CD4-positive, alpha-beta T cell treated with Interferon gamma for 1 hour (primary cell): ENCODE measurements around the gene SLC37A1.

Experiments used
- DNase-seq: peaks from one replicate; pipeline ENCODE4 v3.0.0-alpha.2; 2020

The SLC37A1 gene

DNA sequence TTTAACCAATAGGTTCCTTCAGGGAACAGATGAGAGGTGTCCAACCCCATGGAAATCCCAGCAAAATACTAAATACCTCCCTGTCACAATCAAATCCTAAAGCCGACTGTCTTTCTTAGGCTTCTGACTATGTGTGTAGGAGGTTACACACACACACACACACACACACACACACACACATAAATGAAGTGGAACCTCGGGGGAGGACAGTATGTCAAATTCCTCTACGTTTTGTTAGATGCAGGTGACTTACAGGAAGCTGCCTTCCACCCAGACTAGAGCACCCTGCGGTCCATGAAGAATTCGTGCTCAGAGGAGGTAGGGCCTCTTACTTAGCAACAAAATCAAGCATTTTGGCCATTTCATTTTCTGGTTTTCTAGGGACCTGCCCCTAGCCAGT, 34.1 kb upstream of the SLC37A1 start:
- DNase-seq, result no peak

DNA sequence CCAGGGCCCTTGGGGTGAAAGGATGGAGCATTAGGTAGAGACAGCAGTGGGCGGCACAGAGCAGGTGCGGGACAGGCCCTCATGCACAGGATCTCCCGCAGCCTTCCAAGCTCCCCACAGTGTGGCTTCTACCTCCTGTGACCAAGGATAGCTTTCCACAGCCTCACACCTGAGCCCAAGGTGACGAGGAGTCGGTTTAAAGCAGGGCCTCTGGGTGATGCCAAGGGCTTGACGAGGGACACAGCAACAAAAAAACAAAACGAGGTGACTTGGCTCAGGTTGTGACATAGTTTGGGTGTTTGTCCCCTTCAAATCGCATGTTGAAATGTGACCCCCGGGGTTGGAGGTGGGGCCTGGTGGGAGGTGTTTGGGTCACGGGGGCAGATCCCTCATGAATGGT, 32.9 kb upstream of the SLC37A1 start:
- DNase-seq, result no peak

DNA sequence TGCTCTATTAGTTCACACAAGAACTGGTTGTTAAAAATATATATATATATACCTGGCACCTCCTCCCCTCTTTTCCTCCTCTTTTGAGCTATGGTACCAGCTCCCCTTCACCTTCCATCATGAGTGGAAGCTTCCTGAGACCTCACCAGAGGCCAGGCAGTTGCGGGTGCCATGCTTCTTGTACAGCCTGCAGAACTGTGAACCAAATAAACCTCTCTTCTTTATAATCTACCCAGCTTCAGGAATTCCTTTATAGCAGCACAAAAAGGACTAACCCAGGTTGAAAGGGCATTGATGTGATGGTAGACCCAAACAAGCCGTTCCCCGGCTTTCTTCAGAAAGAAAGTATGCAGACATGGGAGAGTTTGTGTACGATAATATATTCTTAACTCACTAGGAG, 32.5 kb upstream of the SLC37A1 start:
- DNase-seq, result no peak

DNA sequence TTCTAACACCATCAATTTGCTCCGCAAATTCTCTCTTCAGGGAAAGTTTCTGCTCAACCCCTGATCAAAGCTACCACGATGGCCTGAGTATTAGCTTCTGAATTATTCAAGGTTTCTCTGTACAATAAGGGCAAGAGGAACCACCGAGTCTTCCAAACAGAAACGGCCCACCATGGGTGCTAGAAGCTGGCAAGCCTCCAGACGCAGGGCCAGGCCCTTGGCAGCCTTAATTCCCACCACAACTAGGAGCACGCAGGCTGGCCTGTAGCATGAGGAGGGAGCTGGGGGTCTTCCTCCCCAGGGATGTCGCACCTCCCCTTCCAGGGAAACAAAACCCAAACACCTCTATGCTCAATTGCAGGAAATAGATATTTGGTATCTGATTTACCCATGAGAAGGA, 28.7 kb upstream of the SLC37A1 start:
- no peak for DNase-seq

DNA sequence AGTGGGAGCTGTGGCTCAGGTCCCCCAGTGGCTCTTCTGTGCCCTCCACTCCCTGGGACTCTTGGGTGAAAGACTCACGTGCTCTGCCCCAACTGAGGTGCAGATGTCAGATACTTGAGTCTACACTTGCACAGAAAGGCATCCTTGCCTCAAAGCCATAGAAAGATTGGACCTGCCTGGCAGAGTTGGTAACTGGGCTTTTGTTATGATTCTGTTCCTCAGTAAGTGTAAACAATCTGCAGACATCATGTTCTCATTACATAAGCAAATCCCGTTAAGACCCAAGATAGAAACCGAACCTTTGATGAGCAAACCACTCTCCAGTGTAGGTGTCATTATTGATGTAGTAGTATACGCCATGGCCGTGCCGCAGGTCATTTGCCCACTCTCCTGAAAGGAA, 27.6 kb upstream of the SLC37A1 start:
- DNase-seq, result no peak

DNA sequence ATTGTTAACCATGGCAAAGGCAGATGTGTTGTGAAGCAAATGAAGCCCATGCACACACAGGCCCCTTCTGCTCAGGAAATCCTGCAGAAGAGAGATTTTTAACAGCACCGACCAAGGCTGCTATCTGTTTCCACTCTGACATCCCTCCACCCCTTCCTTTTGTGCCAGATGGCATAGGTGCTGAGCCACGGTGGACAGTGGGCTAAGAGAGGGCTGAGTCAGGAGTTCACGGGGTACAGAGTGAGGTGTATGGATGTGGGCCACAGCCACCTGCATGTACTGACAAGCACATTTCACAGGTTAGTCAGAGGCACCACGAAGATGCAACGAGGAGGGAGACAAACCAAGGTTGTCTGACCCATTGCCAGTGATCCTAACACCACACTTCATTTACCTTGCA, 27.1 kb upstream of the SLC37A1 start:
- DNase-seq, result no peak

DNA sequence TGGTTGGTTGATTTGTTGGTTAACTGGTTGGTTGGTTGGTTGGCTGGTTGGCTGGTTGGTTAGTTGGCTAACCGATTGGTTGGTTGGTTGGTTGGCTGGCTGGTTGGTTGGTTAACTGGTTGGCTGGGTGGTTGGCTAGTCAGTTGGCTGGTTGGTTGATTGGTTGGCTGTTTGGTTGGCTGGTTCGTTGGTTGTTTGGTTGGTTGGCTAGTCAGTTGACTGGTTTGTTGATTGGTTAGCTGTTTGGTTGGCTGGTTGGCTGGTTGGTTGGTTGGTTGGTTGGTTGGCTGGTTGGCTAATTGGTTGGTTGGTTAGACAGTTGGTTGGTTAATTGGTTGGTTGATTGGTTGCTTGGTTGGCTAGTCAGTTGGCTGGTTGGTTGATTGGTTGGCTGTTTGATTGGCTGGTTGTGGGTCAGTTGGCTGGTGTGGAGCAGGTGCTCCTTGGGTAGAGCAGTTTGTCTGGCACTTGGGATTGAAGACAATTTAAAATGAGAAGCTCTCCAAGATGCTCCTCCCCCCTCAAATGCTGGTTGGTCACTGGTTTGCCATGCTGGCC, 24.6 kb upstream of the SLC37A1 start:
- DNase-seq, result no peak

DNA sequence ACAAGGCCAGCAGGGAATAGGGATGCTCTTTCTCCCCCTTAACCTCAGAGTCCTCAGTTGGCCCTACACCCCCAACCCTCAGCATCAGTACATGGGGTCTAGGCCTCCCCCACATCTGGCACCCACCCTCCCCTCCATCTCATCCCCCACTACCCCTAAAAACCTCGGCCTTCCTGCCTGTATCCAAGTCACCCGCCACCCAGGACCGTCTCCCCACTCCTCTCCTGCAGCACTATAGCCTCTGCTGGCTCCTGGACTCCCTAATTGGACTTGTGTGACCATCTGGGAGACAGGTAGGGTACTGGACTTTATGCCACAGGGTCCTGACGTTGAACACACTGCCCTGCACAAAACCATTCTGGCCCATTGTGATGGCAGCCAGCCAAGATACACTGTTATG, 23.7 kb upstream of the SLC37A1 start:
- no peak for DNase-seq

DNA sequence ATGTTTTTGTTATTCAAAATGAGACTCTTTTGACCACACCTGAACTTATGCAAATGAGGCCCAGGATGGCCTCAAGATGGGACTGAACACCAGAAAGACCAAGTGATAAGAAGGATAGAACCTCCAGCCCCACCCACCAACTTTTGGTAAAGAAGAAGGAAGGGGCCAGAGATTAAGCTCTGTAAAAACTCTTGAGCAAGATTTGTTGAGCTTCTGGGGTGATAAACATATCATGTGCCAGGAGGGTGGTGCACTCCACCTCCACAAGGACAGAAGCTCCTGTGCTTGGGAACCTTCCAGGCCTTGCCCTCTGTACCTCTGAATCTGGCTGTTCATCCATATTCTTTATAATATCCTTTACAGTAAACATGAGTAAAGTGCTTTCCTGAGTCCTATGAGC, 22.9 kb upstream of the SLC37A1 start:
- DNase-seq, result no peak

DNA sequence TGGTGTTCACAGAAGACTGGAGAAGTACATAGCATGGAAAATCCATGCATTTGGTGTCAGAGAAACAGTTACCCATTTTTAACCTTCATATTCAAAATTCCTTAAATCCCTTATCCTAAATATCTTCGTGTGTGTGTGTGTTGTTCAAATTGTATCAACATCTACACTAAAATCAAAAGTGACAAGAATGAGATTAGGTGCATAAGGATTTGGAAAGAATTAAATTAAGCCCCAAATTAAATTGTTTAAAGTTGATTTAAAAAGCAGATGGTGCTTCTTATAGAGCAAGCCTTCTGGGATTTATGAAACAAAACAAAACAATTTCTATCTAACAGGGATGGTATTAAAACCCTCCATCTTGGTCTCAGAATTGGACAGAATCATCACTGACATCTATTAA, 22.3 kb upstream of the SLC37A1 start:
- no peak for DNase-seq

DNA sequence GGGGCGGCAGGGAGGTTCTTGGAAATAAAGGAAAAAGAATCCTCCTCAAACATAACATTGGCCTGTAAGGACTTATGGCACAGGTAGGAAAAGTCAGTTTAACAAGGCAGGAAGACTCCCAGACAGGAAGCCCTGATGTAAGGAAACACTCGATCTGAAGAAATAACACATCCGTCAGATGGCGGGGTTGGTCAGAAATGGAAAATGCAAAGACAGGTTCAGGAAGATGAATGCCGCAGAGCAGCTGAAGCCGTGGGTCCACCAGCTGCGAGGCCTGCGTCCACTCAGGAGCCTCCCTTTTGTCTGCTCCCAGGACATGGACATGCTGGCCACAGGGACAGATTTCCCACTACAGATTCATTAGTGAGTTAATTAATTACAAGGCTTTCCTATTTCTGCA, 21.5 kb upstream of the SLC37A1 start:
- no peak for DNase-seq

DNA sequence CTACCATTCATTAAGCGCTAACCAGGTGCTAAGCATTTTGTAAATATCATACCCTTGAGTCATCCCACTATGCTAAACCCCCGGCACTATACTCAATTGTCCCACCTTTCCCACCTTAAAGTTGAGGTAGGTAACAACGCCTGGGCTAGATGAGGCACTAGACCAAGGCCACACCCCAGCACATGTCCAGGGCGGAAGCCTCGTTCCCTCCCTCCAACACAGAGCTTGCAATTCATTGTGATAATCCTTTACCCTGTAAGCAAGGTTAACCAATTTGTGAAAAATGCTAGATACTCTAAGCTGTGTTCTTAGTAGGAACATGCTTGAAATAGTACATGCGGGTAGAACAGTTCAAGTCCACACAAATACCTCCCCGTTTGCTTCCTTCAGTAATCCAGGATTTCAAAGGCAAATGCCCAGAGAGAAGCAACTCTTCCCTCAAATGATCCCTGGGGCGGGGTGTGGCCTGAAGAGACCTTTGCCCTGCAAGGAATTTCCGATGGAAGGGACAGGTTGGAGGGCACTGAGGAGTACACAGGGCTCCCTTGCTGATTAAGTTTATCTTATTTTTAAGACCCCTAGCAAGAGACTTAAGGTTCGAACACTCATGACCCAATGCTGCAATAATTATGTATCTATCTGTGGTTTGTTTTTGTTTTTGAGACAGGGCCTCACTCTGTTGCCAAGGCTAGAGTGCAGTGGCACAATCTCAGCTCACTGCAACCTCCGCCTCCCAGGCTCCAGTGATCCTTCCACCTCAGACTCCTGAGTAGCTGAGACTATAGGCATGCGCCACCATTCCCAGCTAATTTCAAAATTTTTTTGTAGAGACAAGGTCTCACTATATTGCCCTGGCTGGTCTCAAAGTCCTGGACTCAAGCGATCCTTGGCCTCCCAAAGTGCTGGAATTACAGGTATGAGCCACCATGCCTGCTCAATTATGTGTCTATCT, 20.3 kb upstream of the SLC37A1 start:
- no peak for DNase-seq

DNA sequence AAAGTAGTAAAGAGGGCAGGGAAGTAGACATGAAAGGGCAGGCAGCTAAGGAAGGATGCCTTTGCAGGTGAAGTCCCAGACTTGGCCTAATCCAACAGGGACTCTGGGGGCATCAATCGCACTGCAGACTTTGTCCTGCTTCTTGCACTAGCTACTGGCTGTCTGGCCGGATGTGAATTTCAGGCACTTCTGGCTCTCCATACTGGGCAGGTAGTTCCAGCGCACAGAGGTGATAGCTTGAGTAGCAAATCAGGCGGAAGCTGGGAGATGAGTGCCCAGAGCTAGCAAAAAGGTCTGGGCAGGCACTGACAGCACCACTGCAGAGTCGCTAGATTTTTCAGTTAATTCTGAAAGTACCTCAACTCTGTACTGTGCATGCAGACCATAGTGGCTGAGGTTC, 18.6 kb upstream of the SLC37A1 start:
- no peak for DNase-seq

DNA sequence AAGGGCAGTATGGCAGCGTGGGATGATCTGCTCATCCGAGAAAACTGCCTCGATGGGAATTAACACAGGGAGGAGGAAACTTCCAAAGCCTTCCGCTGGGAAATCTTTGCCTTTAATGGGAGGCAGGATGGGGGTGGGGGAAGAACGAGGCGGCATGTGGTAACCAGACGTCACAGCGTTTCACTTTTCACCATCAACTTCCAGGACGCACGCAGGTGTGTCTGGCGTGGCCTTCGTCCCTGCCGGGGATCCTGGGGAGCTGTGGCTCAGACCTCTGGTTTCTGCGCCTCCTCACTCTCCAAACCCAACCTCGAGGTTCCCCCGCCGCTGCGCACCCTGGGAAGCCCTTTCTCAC, 17.9 kb upstream of the SLC37A1 start:
- no peak for DNase-seq

DNA sequence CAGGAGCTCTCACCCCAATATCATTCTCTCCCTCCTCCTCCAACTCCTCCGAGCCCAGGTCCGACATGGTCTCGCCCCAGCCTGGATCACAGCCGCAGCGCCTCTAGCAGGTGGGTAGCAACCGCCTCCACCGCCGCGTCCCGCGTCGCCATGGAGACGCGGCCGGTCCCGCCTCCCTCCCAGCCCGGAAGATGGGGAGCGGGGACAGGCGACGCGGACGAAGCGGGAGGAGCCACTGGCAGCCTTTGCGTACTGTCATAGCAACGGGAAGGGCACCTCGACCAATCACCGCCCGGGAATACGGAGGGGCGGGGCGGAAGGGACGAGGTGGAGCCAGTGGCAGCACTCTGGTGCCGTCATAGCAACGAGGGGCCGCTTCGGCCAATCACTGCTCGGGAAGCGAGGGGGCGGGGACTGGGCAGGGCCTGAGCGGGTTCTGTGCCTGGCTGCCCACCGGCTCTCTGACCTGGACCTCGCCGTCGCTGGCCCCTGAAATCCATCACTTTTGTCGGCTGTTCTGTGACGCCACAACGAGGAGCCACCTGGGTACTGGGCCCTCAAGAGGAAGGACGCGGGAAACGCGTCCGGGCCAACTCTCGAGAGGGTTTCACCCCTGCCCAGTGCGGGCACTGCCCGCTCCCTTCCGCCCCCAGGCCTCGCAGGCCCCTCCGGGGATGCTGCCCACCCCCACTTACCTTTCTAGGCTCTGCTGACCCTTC, 17.4 kb upstream of the SLC37A1 start, which contains the start of gene RSPH1:
Gene RSPH1, minus strand, starts transcription at position 105 of the 719 bp plus-strand sequence. Its CDS starts 38 bp downstream, at position 67.
- DNase-seq, result peak; percentile 100

DNA sequence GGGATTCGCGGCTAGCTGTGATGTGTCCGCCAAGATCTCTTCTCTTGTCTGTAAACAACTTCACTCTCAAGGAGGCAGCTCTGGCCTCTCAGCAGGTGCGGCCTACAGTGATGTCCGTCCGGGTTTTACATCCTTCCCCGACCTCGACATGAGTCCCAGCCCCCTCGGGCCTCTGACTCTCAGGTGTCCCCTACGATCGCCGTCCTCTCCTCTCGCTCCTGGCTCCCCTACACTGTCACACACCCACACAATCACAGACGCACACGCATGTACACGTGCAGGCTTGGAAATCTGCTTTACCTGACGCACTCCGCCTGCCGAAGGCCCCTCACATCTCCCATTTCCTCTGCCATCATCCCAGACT, 16.8 kb upstream of the SLC37A1 start:
- no peak for DNase-seq

DNA sequence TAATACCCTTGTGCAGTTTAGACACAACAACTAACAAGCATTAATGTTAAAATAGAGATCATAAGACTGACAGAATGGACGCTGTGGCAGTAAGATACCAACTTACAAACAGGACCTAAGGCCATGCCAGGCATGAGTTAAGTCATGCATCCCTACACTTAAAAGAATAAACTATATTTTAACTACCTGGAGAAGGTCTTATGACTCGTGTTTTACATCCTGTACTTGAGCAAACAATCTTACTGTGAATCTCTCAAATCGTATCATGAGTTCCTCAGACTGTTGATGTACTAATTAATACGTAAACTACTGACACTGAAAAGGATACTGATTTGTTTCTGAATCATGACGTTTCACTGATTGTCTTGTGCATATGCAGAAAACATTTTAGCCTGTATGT, 15.6 kb upstream of the SLC37A1 start:
- DNase-seq, result no peak

DNA sequence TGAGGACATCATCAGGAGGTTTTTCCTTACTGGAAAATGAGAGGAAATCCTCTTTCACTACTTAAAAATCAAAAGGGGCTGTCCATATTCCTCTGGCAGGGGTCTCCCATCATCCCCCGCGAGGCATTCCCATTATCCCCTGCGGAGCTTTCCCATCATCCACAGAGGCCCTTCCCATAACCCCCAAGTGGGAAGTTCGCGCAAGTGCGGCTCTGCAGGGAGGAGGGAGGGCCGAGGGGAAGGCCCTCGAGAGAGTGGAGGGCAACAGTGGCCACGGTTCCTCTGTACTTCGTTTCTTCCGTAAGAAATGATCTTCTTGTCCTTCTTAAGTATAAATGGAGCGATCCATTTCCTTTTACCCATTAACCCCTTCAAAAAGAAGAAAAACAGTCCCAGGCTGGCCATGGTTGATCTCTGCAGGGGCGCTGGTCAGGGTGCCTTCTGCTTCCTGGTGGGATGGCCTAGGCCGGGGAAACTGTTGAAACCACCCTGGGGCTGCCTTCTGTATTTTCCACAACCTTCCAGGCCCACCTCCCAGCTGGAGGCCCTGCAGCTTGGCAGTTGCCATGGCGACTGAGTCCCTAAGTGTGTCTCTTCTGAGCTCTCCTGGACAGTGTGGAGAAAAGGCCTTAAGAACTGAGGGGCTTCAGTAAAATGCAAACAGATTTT, 14.1 kb upstream of the SLC37A1 start:
- DNase-seq, result no peak

DNA sequence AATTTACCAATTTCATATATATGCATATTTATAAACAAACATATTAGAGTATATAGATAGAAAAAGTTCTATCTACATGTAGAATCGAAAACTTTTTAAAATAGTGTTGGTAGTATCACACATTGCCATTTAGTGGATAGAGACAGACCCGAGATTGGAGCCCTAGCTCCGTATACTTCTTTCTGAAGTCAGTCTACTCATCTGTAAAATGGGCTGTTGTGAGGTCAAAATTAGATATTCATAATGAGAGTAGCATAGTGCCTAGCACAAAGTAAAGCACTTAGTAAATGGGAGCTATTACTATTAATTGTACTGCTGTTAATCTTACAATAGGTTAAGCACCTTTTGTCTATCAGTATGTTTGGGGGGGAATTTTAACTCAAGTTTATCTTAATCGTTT, 13.4 kb upstream of the SLC37A1 start:
- no peak for DNase-seq

DNA sequence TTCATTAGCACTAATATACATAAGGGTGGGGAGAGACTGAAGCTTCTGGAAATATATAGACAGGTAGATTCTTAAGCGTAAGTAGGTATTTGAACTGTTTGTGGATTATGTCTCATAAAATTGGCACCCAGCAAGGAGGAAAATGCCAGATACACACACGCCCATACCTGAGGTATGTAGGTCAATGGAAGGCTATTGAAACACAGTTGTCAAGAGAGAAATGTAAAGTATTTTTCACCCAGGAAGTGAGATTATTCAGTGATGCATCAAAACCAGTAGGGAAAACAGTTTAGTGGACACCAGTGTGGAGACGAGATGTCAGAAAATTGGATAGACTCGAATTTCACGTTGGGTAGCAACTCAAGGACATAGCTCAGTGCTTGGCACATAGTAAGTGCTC, 12.9 kb upstream of the SLC37A1 start:
- no peak for DNase-seq

DNA sequence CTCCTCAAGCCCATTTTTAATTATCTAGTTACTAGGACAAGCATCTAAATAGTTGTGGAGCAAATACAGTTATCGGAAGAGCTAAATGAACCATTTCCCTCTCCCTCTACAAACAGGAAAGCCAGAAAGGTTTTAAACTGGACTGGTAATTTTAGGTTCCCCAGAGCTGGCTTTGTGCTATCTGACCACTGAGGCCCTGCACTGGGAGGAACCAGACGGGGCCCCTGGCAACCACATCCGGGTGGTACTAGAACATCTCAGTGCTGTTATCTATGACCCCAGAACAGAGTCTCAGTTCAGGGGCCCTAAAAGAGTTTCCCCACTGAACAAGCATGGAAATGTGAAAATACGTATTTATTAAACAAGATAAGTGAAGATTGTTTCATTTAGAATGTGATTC, 9.9 kb upstream of the SLC37A1 start:
- no peak for DNase-seq

DNA sequence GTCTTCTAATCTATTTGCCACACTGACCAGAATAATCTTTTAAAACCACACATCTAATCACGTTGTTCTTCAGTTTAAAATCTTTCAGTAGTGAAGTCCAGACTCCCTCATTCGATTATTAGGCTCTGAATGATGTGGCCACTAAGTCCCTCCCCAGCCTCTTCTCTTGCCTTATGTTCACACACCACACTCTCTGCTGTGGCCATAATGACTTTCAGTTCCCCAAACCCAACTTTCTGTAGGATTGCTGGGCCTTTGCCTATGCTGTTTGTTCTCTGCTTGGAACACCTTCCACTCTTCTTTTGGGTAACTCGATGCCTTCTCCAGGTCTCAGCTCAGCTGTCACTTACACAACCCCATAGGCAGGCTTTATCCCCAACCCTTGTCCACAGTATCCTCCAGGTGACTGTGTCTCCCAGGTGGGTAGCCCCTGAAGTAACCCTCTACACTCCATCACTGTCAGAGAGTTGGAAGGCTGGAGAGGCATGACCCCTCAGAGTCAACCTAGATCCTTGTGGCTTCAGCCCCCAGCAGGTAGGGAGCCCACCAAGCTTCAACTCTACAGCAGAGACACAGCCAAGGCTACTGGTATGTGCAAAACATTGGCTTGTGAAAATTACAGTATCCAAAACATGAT, 8.4 kb upstream of the SLC37A1 start:
- no peak for DNase-seq

DNA sequence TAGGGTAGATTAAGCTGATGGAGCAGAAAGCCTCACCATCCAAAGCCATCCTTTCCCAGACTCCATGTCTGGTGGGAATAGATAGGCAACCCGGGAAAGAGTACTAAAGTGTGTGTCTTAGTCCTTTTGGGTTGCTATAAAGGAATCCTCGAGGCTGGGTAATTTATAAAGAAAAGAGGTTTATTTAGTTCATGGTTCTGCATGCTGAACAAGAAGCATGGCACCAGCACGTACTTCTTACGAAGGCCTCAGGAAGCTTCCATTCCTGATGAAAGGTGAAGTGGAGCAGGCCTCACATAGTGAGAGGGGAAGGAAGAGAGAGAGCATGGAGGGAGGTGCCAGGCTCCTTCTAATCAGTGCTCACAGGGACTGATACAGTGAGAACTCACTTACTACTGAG, 6.2 kb upstream of the SLC37A1 start:
- DNase-seq, result no peak
